ENCODE measurements around the gene ANKRD23. TPM values are rescaled to one million over a fixed set of nuclear protein-coding genes. Genes with fewer than 3 reads are reported as not detected.
"Not testable (repeated sequence)": the region's sequence is repeated elsewhere in the genome, so short reads cannot be mapped to it uniquely, and the experiment has no call there.

Gene ANKRD23
- 6.1 and 7.3 TPM in 2 replicates for total RNA-seq

DNA sequence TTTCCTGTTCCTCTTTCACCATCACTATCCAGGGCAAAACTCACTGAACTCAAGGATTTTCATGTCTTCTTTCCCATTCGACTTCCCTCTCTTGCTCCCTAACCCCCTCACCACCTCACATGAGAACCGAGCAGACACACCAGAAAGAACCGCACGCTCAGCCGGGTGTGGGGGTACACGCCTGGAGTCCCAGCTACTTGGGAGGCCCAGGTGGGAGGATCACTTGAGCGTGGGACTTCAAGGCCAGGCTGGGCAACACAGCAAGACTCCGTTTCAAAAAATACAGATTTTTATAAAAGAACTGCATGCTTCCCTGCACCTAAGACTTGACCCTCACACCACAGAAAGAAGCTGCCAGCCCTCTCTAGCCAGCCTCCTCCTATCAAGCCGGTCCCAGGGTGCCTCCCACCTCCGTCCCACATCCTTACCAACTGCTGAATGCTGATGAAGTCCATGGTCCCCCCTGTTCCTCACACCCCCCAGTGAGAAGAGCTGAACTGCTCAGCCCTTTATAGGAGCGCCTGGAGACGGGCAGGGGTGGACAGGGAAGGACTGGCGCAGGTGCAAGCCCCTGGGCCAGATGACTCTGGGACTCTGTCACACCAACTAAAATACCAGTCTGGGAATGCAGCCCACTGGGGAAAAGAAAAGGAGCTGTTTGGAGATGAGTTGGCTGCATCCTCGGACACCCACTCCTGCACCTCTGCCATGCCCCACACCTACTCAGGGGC lies at the start of gene ANKRD23:
Gene ANKRD23 (minus strand): TSS at position 484 of the 731 bp plus-strand sequence. CDS start 29 bp downstream, at position 455.
- Mint-ChIP-seq H3K27me3 (no peaks in the 10 kb centered on the region), H3K9me3 (no peaks in the 10 kb centered on the region), H3K27ac (no peak within 1 kb of the TSS), H3K36me3 (ENCODE audit: low read depth) (peaks cover 27% of the 10 kb centered on the region), H3K4me3 (no peak within 1 kb of the TSS), H3K4me1 (peaks cover 14% of the 10 kb centered on the region)
- ChIA-PET CTCF (no interaction called here), POLR2A (interaction anchor here (0.9 kb wide), 1 partner anchor 14 kb away, joined by 5 read pairs; the partner anchor contains the start of gene ANKRD39)
- TF ChIP-seq, protein P1, sequence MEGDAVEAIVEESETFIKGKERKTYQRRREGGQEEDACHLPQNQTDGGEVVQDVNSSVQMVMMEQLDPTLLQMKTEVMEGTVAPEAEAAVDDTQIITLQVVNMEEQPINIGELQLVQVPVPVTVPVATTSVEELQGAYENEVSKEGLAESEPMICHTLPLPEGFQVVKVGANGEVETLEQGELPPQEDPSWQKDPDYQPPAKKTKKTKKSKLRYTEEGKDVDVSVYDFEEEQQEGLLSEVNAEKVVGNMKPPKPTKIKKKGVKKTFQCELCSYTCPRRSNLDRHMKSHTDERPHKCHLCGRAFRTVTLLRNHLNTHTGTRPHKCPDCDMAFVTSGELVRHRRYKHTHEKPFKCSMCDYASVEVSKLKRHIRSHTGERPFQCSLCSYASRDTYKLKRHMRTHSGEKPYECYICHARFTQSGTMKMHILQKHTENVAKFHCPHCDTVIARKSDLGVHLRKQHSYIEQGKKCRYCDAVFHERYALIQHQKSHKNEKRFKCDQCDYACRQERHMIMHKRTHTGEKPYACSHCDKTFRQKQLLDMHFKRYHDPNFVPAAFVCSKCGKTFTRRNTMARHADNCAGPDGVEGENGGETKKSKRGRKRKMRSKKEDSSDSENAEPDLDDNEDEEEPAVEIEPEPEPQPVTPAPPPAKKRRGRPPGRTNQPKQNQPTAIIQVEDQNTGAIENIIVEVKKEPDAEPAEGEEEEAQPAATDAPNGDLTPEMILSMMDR (IDR thresholded peaks at IDR 0.05) = no peak
- DNase-seq = no peak
- intact Hi-C loops (cut with micrococcal nuclease) = no loop called here
- no peak for ATAC-seq (ENCODE audit: low read depth)

DNA sequence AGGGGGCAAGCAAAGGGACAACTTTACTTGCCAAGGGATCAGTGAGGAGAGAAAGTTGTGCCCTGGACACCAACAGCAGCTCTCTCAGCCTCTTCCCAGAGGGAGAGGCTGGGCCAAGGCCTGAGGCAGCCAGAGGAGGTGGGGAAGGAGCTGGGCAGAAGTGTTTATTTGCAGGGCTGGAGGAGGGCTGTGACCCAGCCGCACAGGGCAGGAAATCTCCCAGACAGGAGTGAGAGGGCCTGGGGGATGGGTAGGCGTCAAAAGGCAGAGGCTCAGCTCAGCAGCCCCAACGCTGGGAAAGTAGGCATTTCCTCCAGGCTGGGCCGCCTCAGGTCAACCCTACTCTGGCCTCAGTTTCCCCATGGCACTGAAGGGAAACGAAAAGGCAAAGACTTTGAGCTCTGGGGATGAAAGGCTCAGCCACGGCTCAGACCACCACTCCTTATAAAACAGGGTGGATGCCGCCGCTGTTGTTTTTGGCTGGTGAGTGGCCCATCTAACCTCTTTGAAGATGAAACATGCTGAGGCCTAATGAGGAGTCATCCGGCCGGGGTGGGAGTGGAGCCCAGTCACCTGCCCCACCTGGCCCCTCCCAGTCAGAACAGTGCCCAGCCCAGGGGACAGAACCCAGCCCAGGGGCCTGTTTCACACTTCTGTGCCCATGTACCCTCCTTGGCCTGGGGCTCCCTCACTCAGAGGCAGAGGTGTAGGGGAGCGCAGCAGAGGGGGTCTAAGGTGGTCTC lies 47.9 kb upstream of the ANKRD23 start:
- ATAC-seq (ENCODE audit: low read depth) = no peak
- peaks cover 15% of the 10 kb centered on the region for H3K4me1 Mint-ChIP-seq
- ChIA-PET CTCF (no interaction called here), POLR2A (no interaction called here)
- no peaks in the 10 kb centered on the region for H3K27me3 Mint-ChIP-seq
- no peaks in the 10 kb centered on the region for H3K36me3 Mint-ChIP-seq (ENCODE audit: low read depth)
- no peaks in the 10 kb centered on the region for H3K9me3 Mint-ChIP-seq
- intact Hi-C loops (cut with micrococcal nuclease) = no loop called here
- TF ChIP-seq, protein P1 (IDR thresholded peaks at IDR 0.05) = no peak
- H3K4me3 Mint-ChIP-seq = no peak overlapping the region
- no peak for DNase-seq
- H3K27ac Mint-ChIP-seq = no peak overlapping the region

GRCh38 chr2:96890726-96891385 lies 47.0 kb upstream of the ANKRD23 start:
- H3K4me3 Mint-ChIP-seq = no peak overlapping the region

GRCh38 chr2:96890252-96890651 lies 46.4 kb upstream of the ANKRD23 start:
- no peaks in the 10 kb centered on the region for H3K27me3 Mint-ChIP-seq
- intact Hi-C loops (cut with micrococcal nuclease) = no loop called here
- no peaks in the 10 kb centered on the region for H3K36me3 Mint-ChIP-seq (ENCODE audit: low read depth)
- no peaks in the 10 kb centered on the region for H3K9me3 Mint-ChIP-seq
- peaks cover 18% of the 10 kb centered on the region for H3K4me1 Mint-ChIP-seq
- no peak overlapping the region for H3K4me3 Mint-ChIP-seq
- DNase-seq (no peak), ATAC-seq (ENCODE audit: low read depth) (no peak)
- ChIA-PET POLR2A (no interaction called here), CTCF (no interaction called here)
- no peak overlapping the region for H3K27ac Mint-ChIP-seq
- TF ChIP-seq, protein P1 (IDR thresholded peaks at IDR 0.05) = no peak

More at GRCh38 chr2:96890726-96891385, 47.0 kb upstream of the ANKRD23 start:
- CTCF ChIA-PET = no interaction called here
- peaks cover 18% of the 10 kb centered on the region for H3K4me1 Mint-ChIP-seq
- TF ChIP-seq, protein P1 (IDR thresholded peaks at IDR 0.05) = no peak
- H3K27me3 Mint-ChIP-seq = no peaks in the 10 kb centered on the region
- ATAC-seq (ENCODE audit: low read depth) (no peak), DNase-seq (no peak)
- POLR2A ChIA-PET = no interaction called here
- H3K27ac Mint-ChIP-seq = no peak overlapping the region
- no peaks in the 10 kb centered on the region for H3K36me3 Mint-ChIP-seq (ENCODE audit: low read depth)
- no peaks in the 10 kb centered on the region for H3K9me3 Mint-ChIP-seq
- intact Hi-C loops (cut with micrococcal nuclease) = no loop called here

DNA sequence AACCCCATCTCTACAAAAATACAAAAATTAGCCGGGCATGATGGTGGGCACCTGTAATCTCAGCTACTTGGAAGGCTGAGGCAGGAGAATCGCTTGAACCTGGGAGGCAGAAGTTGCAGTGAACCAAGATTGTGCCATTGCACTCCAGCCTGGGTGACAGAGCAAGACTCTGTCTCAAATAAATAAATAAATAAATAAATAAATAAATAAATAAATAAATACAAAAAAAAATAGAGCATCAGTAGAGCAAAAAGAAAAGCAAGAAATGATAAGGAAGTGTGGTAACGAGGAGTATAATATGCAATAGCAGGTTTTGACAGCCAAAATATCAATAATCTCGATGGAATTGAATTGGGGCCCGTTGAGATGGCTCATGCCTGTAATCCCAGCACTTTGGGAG lies 45.7 kb upstream of the ANKRD23 start:
- POLR2A ChIA-PET = interaction anchor here (0.7 kb wide), 1 partner anchor 23 kb away, joined by 5 read pairs; no protein-coding TSS in a partner anchor
- intact Hi-C loops (cut with micrococcal nuclease); H3K27me3 Mint-ChIP-seq; CTCF ChIA-PET; H3K36me3 Mint-ChIP-seq (ENCODE audit: low read depth); H3K4me3 Mint-ChIP-seq; H3K9me3 Mint-ChIP-seq; ATAC-seq (ENCODE audit: low read depth); H3K27ac Mint-ChIP-seq; DNase-seq: not testable (repeated sequence)
- H3K4me1 Mint-ChIP-seq = peaks cover 18% of the 10 kb centered on the region

Measured in activated B cell treated with CpG ODN at 0.5 μM for 24 hours (primary cell).